Panc1 (cell line): ENCODE data around the gene PIGL.

Experiments used
- POLR2AphosphoS5 ChIP-seq: IDR thresholded peaks from 2 replicates; pipeline ENCODE4 v1.6.1; 2012; ENCODE audit warnings: mild to moderate bottlenecking, low read depth, low read length, moderate library complexity
- TCF7L2 ChIP-seq: IDR thresholded peaks from 2 replicates; pipeline ENCODE4 v1.6.1; 2011; ENCODE audit warnings: mild to moderate bottlenecking, low read depth, low read length, inconsistent platforms
- TF ChIP-seq, protein P1 (sequence below): fragments of 450-650 bp; IDR thresholded peaks from 2 replicates; pipeline ENCODE4 v1.5.1; 2017; ENCODE audit warnings: mild to moderate bottlenecking

GRCh38 chr17:16269658-16270057 lies 52.6 kb downstream of the PIGL start:
- no peak for TF ChIP-seq POLR2AphosphoS5
- TF ChIP-seq, protein P1, sequence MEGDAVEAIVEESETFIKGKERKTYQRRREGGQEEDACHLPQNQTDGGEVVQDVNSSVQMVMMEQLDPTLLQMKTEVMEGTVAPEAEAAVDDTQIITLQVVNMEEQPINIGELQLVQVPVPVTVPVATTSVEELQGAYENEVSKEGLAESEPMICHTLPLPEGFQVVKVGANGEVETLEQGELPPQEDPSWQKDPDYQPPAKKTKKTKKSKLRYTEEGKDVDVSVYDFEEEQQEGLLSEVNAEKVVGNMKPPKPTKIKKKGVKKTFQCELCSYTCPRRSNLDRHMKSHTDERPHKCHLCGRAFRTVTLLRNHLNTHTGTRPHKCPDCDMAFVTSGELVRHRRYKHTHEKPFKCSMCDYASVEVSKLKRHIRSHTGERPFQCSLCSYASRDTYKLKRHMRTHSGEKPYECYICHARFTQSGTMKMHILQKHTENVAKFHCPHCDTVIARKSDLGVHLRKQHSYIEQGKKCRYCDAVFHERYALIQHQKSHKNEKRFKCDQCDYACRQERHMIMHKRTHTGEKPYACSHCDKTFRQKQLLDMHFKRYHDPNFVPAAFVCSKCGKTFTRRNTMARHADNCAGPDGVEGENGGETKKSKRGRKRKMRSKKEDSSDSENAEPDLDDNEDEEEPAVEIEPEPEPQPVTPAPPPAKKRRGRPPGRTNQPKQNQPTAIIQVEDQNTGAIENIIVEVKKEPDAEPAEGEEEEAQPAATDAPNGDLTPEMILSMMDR: no peak
- TF ChIP-seq TCF7L2: no peak
